Measurements from ENCODE around the gene RAD51.
"Not testable (repeated sequence)": the region's sequence is repeated elsewhere in the genome, so short reads cannot be mapped to it uniquely, and the experiment has no call there.

RAD51 gene

GRCh38 chr15:40664909-40665308, 30.1 kb upstream of the RAD51 start:
- Histone ChIP-seq H3K4me3 (IDR thresholded peaks at IDR 0.05; ENCODE audit: insufficient read depth, low read depth, low read length) (no peak overlapping the region), H3K9ac (no peak overlapping the region), H3K27me3 (ENCODE audit: insufficient read depth, low read depth) (no peaks in the 10 kb centered on the region), H3K27ac (no peak overlapping the region), H4K20me1 (ENCODE audit: insufficient read depth) (no peaks in the 10 kb centered on the region), H3K79me2 (ENCODE audit: insufficient read depth, low read depth) (no peaks in the 10 kb centered on the region), H3K36me3 (ENCODE audit: insufficient read depth) (no peaks in the 10 kb centered on the region), H3K4me2 (no peak overlapping the region), H2AFZ (ENCODE audit: low read depth) (no peak overlapping the region), H3K4me1 (ENCODE audit: low read depth, poor library complexity, severe bottlenecking) (no peaks in the 10 kb centered on the region)
- no peak for TF ChIP-seq CTCF (conservative IDR thresholded peaks at IDR 0.05; ENCODE audit: low read depth, low read length)

- not testable (repeated sequence) for H3K27me3 ChIP-seq (ENCODE audit: insufficient read depth, low read depth); H3K27ac ChIP-seq; H3K4me2 ChIP-seq; H3K36me3 ChIP-seq (ENCODE audit: insufficient read depth); H4K20me1 ChIP-seq (ENCODE audit: insufficient read depth); H2AFZ ChIP-seq (ENCODE audit: low read depth); H3K79me2 ChIP-seq (ENCODE audit: insufficient read depth, low read depth); H3K9ac ChIP-seq; H3K4me3 ChIP-seq (IDR thresholded peaks at IDR 0.05; ENCODE audit: insufficient read depth, low read depth, low read length)
- H3K4me1 ChIP-seq (ENCODE audit: low read depth, poor library complexity, severe bottlenecking), result peaks cover 32% of the 10 kb centered on the region
Observed at GRCh38 chr15:40676290-40676689, 18.7 kb upstream of the RAD51 start.

- not testable (repeated sequence) for H3K9ac ChIP-seq; H3K79me2 ChIP-seq (ENCODE audit: insufficient read depth, low read depth); H3K4me3 ChIP-seq (IDR thresholded peaks at IDR 0.05; ENCODE audit: insufficient read depth, low read depth, low read length); H3K27ac ChIP-seq; H3K27me3 ChIP-seq (ENCODE audit: insufficient read depth, low read depth); H3K4me2 ChIP-seq; H4K20me1 ChIP-seq (ENCODE audit: insufficient read depth); H3K36me3 ChIP-seq (ENCODE audit: insufficient read depth); H2AFZ ChIP-seq (ENCODE audit: low read depth)
- H3K4me1 ChIP-seq (ENCODE audit: low read depth, poor library complexity, severe bottlenecking), result peaks cover 26% of the 10 kb centered on the region
Observed at GRCh38 chr15:40676906-40677305, 18.1 kb upstream of the RAD51 start.

GRCh38 chr15:40680151-40680550, 14.8 kb upstream of the RAD51 start:
- no peak overlapping the region for H3K27ac ChIP-seq
- no peaks in the 10 kb centered on the region for H3K27me3 ChIP-seq (ENCODE audit: insufficient read depth, low read depth)
- H3K4me2 ChIP-seq, result no peak overlapping the region

GRCh38 chr15:40680959-40681358, 14.0 kb upstream of the RAD51 start:
- not testable (repeated sequence) for H3K79me2 ChIP-seq (ENCODE audit: insufficient read depth, low read depth); H3K4me1 ChIP-seq (ENCODE audit: low read depth, poor library complexity, severe bottlenecking); H3K27ac ChIP-seq; H3K4me2 ChIP-seq; H3K4me3 ChIP-seq (IDR thresholded peaks at IDR 0.05; ENCODE audit: insufficient read depth, low read depth, low read length); H3K36me3 ChIP-seq (ENCODE audit: insufficient read depth); H3K9ac ChIP-seq; H4K20me1 ChIP-seq (ENCODE audit: insufficient read depth); H3K27me3 ChIP-seq (ENCODE audit: insufficient read depth, low read depth); H2AFZ ChIP-seq (ENCODE audit: low read depth)

More at GRCh38 chr15:40680151-40680550, 14.8 kb upstream of the RAD51 start:
- H3K9ac ChIP-seq, result no peak overlapping the region
- no peaks in the 10 kb centered on the region for H4K20me1 ChIP-seq (ENCODE audit: insufficient read depth)
- no peak for TF ChIP-seq CTCF (conservative IDR thresholded peaks at IDR 0.05; ENCODE audit: low read depth, low read length)
- H2AFZ ChIP-seq (ENCODE audit: low read depth), result no peak overlapping the region
- H3K4me1 ChIP-seq (ENCODE audit: low read depth, poor library complexity, severe bottlenecking), result peaks cover 10% of the 10 kb centered on the region
- no peak overlapping the region for H3K4me3 ChIP-seq (IDR thresholded peaks at IDR 0.05; ENCODE audit: insufficient read depth, low read depth, low read length)
- H3K36me3 ChIP-seq (ENCODE audit: insufficient read depth), result no peaks in the 10 kb centered on the region
- no peaks in the 10 kb centered on the region for H3K79me2 ChIP-seq (ENCODE audit: insufficient read depth, low read depth)

- H4K20me1 ChIP-seq (ENCODE audit: insufficient read depth), result no peaks in the 10 kb centered on the region
- H3K79me2 ChIP-seq (ENCODE audit: insufficient read depth, low read depth), result no peaks in the 10 kb centered on the region
- H3K36me3 ChIP-seq (ENCODE audit: insufficient read depth), result no peaks in the 10 kb centered on the region
- H2AFZ ChIP-seq (ENCODE audit: low read depth), result no peak overlapping the region
- no peak overlapping the region for H3K4me3 ChIP-seq (IDR thresholded peaks at IDR 0.05; ENCODE audit: insufficient read depth, low read depth, low read length)
- peaks cover 1% of the 10 kb centered on the region for H3K4me1 ChIP-seq (ENCODE audit: low read depth, poor library complexity, severe bottlenecking)
- no peak overlapping the region for H3K9ac ChIP-seq
- H3K4me2 ChIP-seq, result no peak overlapping the region
- H3K27me3 ChIP-seq (ENCODE audit: insufficient read depth, low read depth), result no peaks in the 10 kb centered on the region
- no peak for TF ChIP-seq CTCF (conservative IDR thresholded peaks at IDR 0.05; ENCODE audit: low read depth, low read length)
- H3K27ac ChIP-seq, result no peak overlapping the region
Observed at GRCh38 chr15:40684381-40684780, 10.6 kb upstream of the RAD51 start.
